Suprapubic skin (tissue), 4 donors: Measurements from ENCODE around the gene SUN2. TPM values are rescaled to one million over a fixed set of nuclear protein-coding genes. Genes with fewer than 3 reads are reported as not detected.

Source experiments
- DNase-seq, 2 donors: peaks; one replicate each; pipeline ENCODE4 v3.0.0-alpha.2; 2019; ENCODE audit warnings: low spot score in 2 of 2
- H3K27ac ChIP-seq: fragments of 200-600 bp; sonication (generic); one replicate; pipeline ENCODE4 v1.5.1; 2019
- H3K27me3 ChIP-seq: fragments of 200-600 bp; sonication (generic); one replicate; pipeline ENCODE4 v1.5.1; 2019
- H3K36me3 ChIP-seq: fragments of 200-600 bp; sonication (generic); one replicate; pipeline ENCODE4 v1.5.1; 2019
- H3K4me1 ChIP-seq: fragments of 200-600 bp; sonication (generic); one replicate; pipeline ENCODE4 v1.5.1; 2019
- H3K4me3 ChIP-seq: fragments of 200-600 bp; sonication (generic); one replicate; pipeline ENCODE4 v1.5.1; 2019; ENCODE audit warnings: mild to moderate bottlenecking
- H3K9me3 ChIP-seq: fragments of 200-600 bp; sonication (generic); one replicate; pipeline ENCODE4 v1.5.1; 2019
- EP300 ChIP-seq: sonication (generic); formaldehyde crosslinking; IDR thresholded peaks from one replicate; pipeline ENCODE4 v1.6.1; 2017; ENCODE audit warnings: antibody characterized with exemption
- POLR2A ChIP-seq, 2 donors: fragments of 450-650 bp; IDR thresholded peaks; one replicate each; pipeline ENCODE4 v1.6.1; 2017; ENCODE audit warnings: antibody characterized with exemption in 2 of 2, mild to moderate bottlenecking in 2 of 2, moderate library complexity in 2 of 2
- POLR2AphosphoS5 ChIP-seq, 3 donors: sonication (generic); formaldehyde crosslinking; IDR thresholded peaks; one replicate each; pipeline ENCODE4 v1.6.1; 2017; ENCODE audit warnings: antibody characterized with exemption in 3 of 3
- WGBS: methylation state at CpG from one replicate; pipeline ENCODE4 v1.1.5; 2018; 5-methylcytosine and 5-hydroxymethylcytosine counted together
- total RNA-seq, 4 donors: library from RNA; depleted of rRNA; stranded (reverse); fragments of >200 nt; gene quantifications; one replicate each; pipeline ENCODE4 v1.1.0, GENCODE V29; 2016
- TF ChIP-seq, protein P1 (sequence below), 2 donors: fragments of 200-600 bp in 1 of 2; fragments of 450-650 bp in 1 of 2; sonication (generic) in 1 of 2; IDR thresholded peaks; one replicate each; pipeline ENCODE4 v1.5.1; 2016 to 2019; ENCODE audit warnings: antibody characterized with exemption in 2 of 2, mild to moderate bottlenecking in 1 of 2, moderate library complexity in 1 of 2

SUN2 gene
- total RNA-seq, 4 donors from 2014 or later = 186 to 262 (median 232) TPM

DNA sequence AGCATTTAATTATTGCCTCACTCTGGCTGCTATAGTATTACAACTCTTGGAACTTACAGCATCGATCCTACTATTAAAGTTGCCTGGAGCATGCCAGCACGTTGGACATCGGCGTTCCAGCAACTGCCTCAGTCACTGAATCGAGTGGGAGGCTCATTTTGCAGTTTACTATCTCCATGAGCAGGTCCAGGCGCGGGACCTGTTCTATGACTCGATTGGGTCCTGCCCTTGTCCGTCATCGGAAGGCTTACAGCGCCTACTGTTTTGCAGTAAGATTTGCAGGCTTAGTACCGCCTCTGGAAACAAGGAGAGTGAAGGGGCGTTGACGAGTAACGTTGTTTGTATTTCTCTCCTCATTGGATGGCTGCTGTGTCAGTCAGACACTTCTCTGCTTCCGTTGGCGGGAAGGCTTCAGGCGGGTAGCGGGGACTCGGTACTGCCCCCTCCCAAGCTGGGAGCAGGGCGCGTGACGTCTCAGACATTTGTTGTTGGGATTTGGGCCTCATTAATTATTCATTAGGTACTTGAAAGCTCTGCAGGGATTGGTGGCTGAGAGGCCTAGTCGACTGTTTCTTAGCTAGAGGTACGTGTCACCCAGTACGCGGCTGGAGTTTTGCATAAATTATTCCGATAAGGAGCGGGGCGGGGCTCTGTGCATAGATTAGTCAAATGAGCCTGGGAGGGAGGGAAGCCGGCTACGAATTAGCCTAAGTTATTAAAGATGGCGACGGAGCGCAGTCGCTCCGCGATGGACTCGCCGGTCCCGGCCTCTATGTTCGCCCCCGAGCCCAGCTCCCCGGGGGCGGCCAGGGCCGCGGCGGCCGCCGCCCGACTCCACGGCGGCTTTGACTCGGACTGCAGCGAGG is 50.3 kb downstream of the SUN2 start, which contains the start of gene GTPBP1:
TSS of gene GTPBP1 (plus strand) at position 710 of the 866 bp plus-strand sequence. CDS start at position 722, 12 bp downstream.
- H3K4me1 ChIP-seq = peaks cover 38% of the 10 kb centered on the region
- H3K27me3 ChIP-seq = no peaks in the 10 kb centered on the region
- peak within 1 kb of the TSS; percentile 99 for H3K27ac ChIP-seq
- peaks cover 6% of the 10 kb centered on the region for H3K36me3 ChIP-seq
- no peaks in the 10 kb centered on the region for H3K9me3 ChIP-seq
- DNase-seq = peak; percentile 99 to 100
- 0% methylated on average over 37 of the region's 55 CpGs for WGBS
- TF ChIP-seq, protein P1, sequence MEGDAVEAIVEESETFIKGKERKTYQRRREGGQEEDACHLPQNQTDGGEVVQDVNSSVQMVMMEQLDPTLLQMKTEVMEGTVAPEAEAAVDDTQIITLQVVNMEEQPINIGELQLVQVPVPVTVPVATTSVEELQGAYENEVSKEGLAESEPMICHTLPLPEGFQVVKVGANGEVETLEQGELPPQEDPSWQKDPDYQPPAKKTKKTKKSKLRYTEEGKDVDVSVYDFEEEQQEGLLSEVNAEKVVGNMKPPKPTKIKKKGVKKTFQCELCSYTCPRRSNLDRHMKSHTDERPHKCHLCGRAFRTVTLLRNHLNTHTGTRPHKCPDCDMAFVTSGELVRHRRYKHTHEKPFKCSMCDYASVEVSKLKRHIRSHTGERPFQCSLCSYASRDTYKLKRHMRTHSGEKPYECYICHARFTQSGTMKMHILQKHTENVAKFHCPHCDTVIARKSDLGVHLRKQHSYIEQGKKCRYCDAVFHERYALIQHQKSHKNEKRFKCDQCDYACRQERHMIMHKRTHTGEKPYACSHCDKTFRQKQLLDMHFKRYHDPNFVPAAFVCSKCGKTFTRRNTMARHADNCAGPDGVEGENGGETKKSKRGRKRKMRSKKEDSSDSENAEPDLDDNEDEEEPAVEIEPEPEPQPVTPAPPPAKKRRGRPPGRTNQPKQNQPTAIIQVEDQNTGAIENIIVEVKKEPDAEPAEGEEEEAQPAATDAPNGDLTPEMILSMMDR (IDR thresholded peaks at IDR 0.05) = peak in 1 of 2 donors; percentile 14
- TF ChIP-seq EP300 = no peak
- peak in 2 of 3 donors; percentile 19 to 96 for TF ChIP-seq POLR2AphosphoS5 (IDR thresholded peaks at IDR 0.05)
- peak; percentile 41 to 86 for TF ChIP-seq POLR2A (IDR thresholded peaks at IDR 0.05)
- H3K4me3 ChIP-seq = peak within 1 kb of the TSS; percentile 100

DNA sequence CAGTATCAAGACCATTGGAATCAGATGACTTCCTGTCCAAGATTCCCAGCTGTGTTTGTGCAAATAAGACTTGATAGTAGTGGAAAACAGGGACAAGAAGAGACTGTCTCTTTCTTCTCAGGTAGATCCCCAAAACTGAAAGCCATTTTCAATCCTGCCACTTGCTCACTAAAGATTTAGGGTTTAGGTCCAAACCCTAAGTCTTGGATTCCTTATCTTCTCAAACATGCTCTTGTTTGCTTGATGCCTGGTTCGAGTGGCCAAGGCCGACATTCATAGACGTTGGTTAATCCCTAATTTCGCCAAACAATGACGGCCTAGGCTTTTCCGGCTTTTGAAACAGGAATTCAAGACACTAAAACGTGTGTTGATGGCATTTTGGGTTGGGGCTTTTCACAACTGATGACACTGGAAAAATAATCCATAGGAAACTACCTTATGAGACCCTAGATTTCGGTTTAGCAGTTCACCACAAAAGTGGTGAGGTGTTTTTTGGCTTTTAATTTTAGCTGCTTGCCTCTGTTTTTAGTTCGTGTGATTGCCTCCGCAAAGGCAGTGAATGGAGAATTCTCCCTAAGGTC is 51.1 kb downstream of the SUN2 start:
- no peak for DNase-seq
- peak overlapping the region; percentile 87 for H3K27ac ChIP-seq
- H3K36me3 ChIP-seq = peaks cover 6% of the 10 kb centered on the region
- WGBS = 9% methylated on average over 10 of the region's 10 CpGs
- peak overlapping the region; percentile 100 for H3K4me3 ChIP-seq
- no peak for TF ChIP-seq POLR2AphosphoS5 (IDR thresholded peaks at IDR 0.05)
- no peak for TF ChIP-seq POLR2A (IDR thresholded peaks at IDR 0.05)
- TF ChIP-seq EP300 = no peak
- TF ChIP-seq, protein P1 (IDR thresholded peaks at IDR 0.05) = no peak
- peaks cover 40% of the 10 kb centered on the region for H3K4me1 ChIP-seq
- no peaks in the 10 kb centered on the region for H3K9me3 ChIP-seq
- no peaks in the 10 kb centered on the region for H3K27me3 ChIP-seq

DNA sequence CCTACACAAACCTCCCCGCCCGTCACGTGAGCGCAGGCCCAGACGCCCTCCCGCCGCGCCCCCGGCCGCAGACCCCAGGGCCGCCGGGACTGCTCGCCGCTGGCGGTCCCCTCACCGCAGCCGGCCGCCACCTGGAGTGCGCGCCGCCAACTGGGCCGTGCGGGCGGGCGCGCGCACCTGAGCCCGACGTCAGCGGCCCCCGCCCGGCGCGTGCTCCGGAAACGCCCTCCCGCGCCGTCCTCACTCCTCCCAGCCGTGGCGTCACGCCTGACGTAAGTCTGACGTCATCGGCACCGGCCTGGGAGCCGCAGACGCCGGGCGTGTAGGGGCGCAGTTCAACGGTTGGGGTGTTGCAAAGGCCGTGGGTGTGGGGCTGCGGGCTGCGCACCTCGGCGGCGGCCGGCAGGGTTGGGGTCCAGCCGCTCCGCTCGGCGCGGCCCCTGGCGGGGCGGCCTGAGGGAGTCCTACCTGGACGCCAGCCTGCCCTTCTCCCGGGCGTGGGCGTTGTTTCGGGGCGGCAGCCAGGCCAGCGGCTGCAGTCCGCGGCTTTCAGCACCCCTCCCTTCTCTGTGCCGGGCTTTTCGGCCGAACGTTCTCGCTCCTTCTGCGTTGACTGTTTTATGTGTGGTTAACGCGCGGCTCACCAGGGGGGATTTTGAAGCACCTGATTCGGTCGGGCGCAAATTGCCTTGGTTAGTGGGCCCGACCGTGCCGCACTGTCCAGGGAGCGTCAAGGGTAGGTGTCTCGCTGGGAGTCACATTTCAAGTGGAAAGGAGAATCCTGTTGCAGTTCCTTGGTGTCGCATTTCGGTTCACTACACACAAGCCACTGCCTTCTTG is 54.8 kb downstream of the SUN2 start, which contains the start of gene JOSD1:
TSS of gene JOSD1 (minus strand) at position 155 of the 840 bp plus-strand sequence. CDS start 956 bp downstream, outside the sequence.
- peak; percentile 97 for DNase-seq
- peak within 1 kb of the TSS; percentile 98 for H3K4me3 ChIP-seq
- no peaks in the 10 kb centered on the region for H3K36me3 ChIP-seq
- H3K27me3 ChIP-seq = no peaks in the 10 kb centered on the region
- peak within 1 kb of the TSS; percentile 99 for H3K27ac ChIP-seq
- peak; percentile 50 to 91 for TF ChIP-seq POLR2A (IDR thresholded peaks at IDR 0.05)
- peak; percentile 85 for TF ChIP-seq EP300
- TF ChIP-seq, protein P1 (IDR thresholded peaks at IDR 0.05) = no peak
- TF ChIP-seq POLR2AphosphoS5 (IDR thresholded peaks at IDR 0.05) = peak; percentile 81 to 97 (median 83)
- H3K4me1 ChIP-seq = peaks cover 56% of the 10 kb centered on the region
- no peaks in the 10 kb centered on the region for H3K9me3 ChIP-seq
- under 1% methylated on average over 30 of the region's 94 CpGs for WGBS

DNA sequence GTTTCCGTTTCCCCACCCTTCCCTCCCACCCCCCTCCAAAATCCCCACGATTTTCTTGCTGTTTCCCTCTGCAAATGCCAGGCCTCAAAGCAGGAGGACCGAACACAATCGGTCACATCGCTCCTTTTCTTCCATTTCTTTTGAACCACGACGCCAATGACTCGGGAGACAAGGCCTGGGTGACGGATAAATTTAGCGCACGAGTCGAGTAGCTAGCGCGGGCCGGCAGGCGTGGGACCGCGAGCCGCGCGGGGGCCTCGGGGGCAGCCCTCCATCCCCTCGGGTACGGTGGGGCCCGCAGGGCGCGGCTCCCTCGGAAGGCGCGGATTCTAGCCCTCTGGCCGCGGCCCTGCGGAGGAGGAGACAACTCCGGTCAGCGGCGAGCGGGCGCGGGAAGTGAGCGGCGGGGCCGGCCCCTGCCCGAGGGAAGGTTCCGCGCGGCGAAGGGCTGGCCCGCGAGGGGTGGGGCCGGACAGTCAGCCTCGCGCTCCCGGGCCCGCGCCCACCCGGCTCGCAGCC is 55.5 kb downstream of the SUN2 start:
- DNase-seq = peak; percentile 90
- H3K4me1 ChIP-seq = peaks cover 63% of the 10 kb centered on the region

More for the DNA sequence above, 55.5 kb downstream of the SUN2 start:
- peak overlapping the region; percentile 98 for H3K4me3 ChIP-seq
- TF ChIP-seq EP300 (no peak), POLR2A (IDR thresholded peaks at IDR 0.05) (no peak), POLR2AphosphoS5 (IDR thresholded peaks at IDR 0.05) (no peak)
- TF ChIP-seq, protein P1 (IDR thresholded peaks at IDR 0.05) = no peak
- WGBS = 0% methylated on average over 15 of the region's 57 CpGs
- H3K27me3 ChIP-seq = no peaks in the 10 kb centered on the region
- H3K36me3 ChIP-seq = no peaks in the 10 kb centered on the region
- H3K9me3 ChIP-seq = no peaks in the 10 kb centered on the region
- peak overlapping the region; percentile 99 for H3K27ac ChIP-seq
